Peyer's patch (tissue), 4 donors: ENCODE results near the gene STK32C.

Source experiments
- CTCF ChIP-seq, 6 experiments: fragments of 450-650 bp in 4 of 6; fragments of 200-600 bp in 2 of 6; sonication (generic) in 1 of 6; IDR thresholded peaks; one replicate each; pipeline ENCODE4 v1.5.1; 2017 to 2019; ENCODE audit warnings: antibody characterized with exemption in 6 of 6, mild to moderate bottlenecking in 3 of 6, moderate library complexity in 1 of 6
- POLR2A ChIP-seq, 2 donors: fragments of 450-650 bp; IDR thresholded peaks; one replicate each; pipeline ENCODE4 v1.5.1; 2017; ENCODE audit warnings: antibody characterized with exemption in 2 of 2, mild to moderate bottlenecking in 2 of 2, moderate library complexity in 2 of 2

DNA sequence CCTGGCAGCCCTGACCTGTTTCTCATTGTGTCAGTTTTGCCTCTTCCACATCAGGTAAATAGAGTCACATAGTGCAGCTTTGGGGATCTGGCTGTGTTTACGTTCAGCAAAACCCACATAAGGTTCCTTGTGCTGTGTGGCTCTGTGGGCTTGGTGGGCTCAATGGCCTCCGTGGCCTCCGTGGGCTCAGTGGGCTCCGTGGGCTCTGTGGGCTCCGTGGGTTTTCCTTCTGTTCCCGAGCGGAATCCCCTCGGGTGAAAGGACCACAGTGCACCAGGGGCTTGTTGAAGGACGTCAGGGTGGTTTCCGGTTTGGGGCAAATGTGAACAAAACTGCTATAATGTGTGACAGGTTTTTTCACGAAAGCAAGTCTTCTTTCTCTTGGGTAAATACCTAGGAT lies 133.5 kb downstream of the STK32C start:
- TF ChIP-seq CTCF (IDR thresholded peaks at IDR 0.05), result no peak
- no peak for TF ChIP-seq POLR2A (IDR thresholded peaks at IDR 0.05)
